H1 (cell line): ENCODE results near the gene SHROOM2. TPM values are rescaled to one million over a fixed set of nuclear protein-coding genes. Genes with fewer than 3 reads are reported as not detected.

Experiments used
- CTCF ChIA-PET: fragments of 300-600 bp; sonication (Branson Sonifier 250); formaldehyde crosslinking; loops from one replicate; lab custom pipeline; 2021; ENCODE audit not compliant: partially characterized antibody; lab: Charles Lee
- POLR2A ChIA-PET: fragments of 300-600 bp; sonication (Branson Sonifier 250); formaldehyde crosslinking; loops from one replicate; lab custom pipeline; 2021; ENCODE audit warnings: inconsistent platforms; ENCODE audit not compliant: partially characterized antibody; lab: Charles Lee
- DNase-seq, 2 experiments: peaks; one replicate each; pipeline versions ENCODE4 v3.0.0 to v3.0.0-alpha.2; 2010 to 2022; ENCODE audit warnings: low spot score in 2 of 2, low read depth in 1 of 2, mixed read lengths in 1 of 2
- FAIRE-seq: peaks from 2 replicates; lab custom pipeline; 2011; peaks lifted over from hg19 to GRCh38; lab: Jason Lieb, UNC
- H2AFZ ChIP-seq: 2 replicates; pipeline ENCODE4 v1.8.1; 2012; ENCODE audit warnings: low read length, inconsistent platforms
- H2AK5ac ChIP-seq: 2 replicates; pipeline ENCODE4 v1.6.1; 2013; ENCODE audit warnings: low read depth, low read length
- H2BK120ac ChIP-seq: replicated peaks from 2 replicates; pipeline ENCODE3; 2013; ENCODE audit warnings: low read depth, low read length, inconsistent platforms
- H2BK12ac ChIP-seq: 2 replicates; pipeline ENCODE4 v1.6.1; 2013; ENCODE audit warnings: low read depth, low read length
- H2BK15ac ChIP-seq: 2 replicates; pipeline ENCODE4 v1.6.1; 2013; ENCODE audit warnings: low read length
- H2BK20ac ChIP-seq: 2 replicates; pipeline ENCODE4 v1.6.1; 2013; ENCODE audit warnings: low read length
- H2BK5ac ChIP-seq: 2 replicates; pipeline ENCODE4 v1.6.1; 2013; ENCODE audit warnings: low read depth, low read length
- H3K14ac ChIP-seq: 2 replicates; pipeline ENCODE4 v1.6.1; 2013; ENCODE audit warnings: inconsistent platforms; ENCODE audit not compliant: insufficient read length
- H3K18ac ChIP-seq: 2 replicates; pipeline ENCODE4 v1.6.1; 2013; ENCODE audit warnings: low read length; ENCODE audit errors: extremely low read depth
- H3K23ac ChIP-seq: 2 replicates; pipeline ENCODE4 v1.6.1; 2013; ENCODE audit warnings: inconsistent platforms; ENCODE audit not compliant: insufficient read length
- H3K23me2 ChIP-seq: 2 replicates; pipeline ENCODE4 v1.6.1; 2013; ENCODE audit warnings: low read depth, low read length
- H3K27ac ChIP-seq: 2 replicates; pipeline ENCODE4 v1.6.1; 2011; ENCODE audit warnings: low read depth, low read length, inconsistent platforms
- H3K27me3 ChIP-seq, 4 experiments: replicated peaks in 1 of 4; 1 replicate in 1 of 4; 2 replicates in 3 of 4; pipeline versions ENCODE4 v1.6.1 to v1.8.1; 2011 to 2013; ENCODE audit warnings: low read length in 3 of 4, mild to moderate bottlenecking in 3 of 4, inconsistent platforms in 2 of 4, mixed read lengths in 2 of 4, moderate library complexity in 1 of 4; ENCODE audit not compliant: control insufficient read depth in 3 of 4, insufficient read depth in 3 of 4; ENCODE audit errors: extremely low read depth in 1 of 4
- H3K36me3 ChIP-seq, 4 experiments: 2 replicates each; pipeline versions ENCODE4 v1.6.1 to v1.8.1; 2011 to 2013; ENCODE audit warnings: mild to moderate bottlenecking in 4 of 4, low read length in 3 of 4, moderate library complexity in 2 of 4, control low read depth in 1 of 4, inconsistent platforms in 1 of 4; ENCODE audit not compliant: insufficient read depth in 4 of 4, control insufficient read depth in 2 of 4
- H3K4ac ChIP-seq: replicated peaks from 2 replicates; pipeline ENCODE3; 2013; ENCODE audit warnings: low read length, low read depth, mixed read lengths, inconsistent platforms; ENCODE audit not compliant: insufficient read length
- H3K4me1 ChIP-seq, 4 experiments: replicated peaks in 1 of 4; 1 replicate in 1 of 4; 2 replicates in 3 of 4; pipeline versions ENCODE4 v1.6.1 to v1.8.1; 2011 to 2013; ENCODE audit warnings: low read length in 3 of 4, inconsistent platforms in 2 of 4, mixed read lengths in 1 of 4; ENCODE audit not compliant: insufficient read depth in 4 of 4, control insufficient read depth in 3 of 4
- H3K4me2 ChIP-seq, 2 experiments: 2 replicates each; pipeline versions ENCODE4 v1.6.1 to v1.8.1; 2011 to 2013; ENCODE audit warnings: low read depth in 2 of 2, low read length in 2 of 2, control low read depth in 1 of 2, inconsistent platforms in 1 of 2, mild to moderate bottlenecking in 1 of 2; ENCODE audit not compliant: insufficient read depth in 1 of 2
- H3K4me3 ChIP-seq, 4 experiments: fragments of 200-600, 300-600 bp in 1 of 4; sonication (generic), shearing (Covaris generic), sonication (Bioruptor Twin) in 1 of 4; 2 replicates each; pipeline versions ENCODE4 v1.5.1 to v1.8.1; 2011 to 2016; ENCODE audit warnings: low read length in 4 of 4, low read depth in 3 of 4, control low read depth in 2 of 4, inconsistent platforms in 2 of 4, mild to moderate bottlenecking in 2 of 4, mixed read lengths in 1 of 4, moderate library complexity in 1 of 4; ENCODE audit not compliant: insufficient read depth in 2 of 4; ENCODE audit errors: extremely low read depth in 1 of 4
- H3K56ac ChIP-seq: replicated peaks from 2 replicates; pipeline ENCODE3; 2013; ENCODE audit warnings: low read depth, mild to moderate bottlenecking, mixed read lengths, low read length, inconsistent platforms; ENCODE audit not compliant: insufficient read length
- H3K79me1 ChIP-seq: 2 replicates; pipeline ENCODE4 v1.6.1; 2013; ENCODE audit warnings: low read depth, low read length, control low read depth
- H3K79me2 ChIP-seq, 2 experiments: 2 replicates each; pipeline versions ENCODE4 v1.6.1 to v1.8.1; 2012 to 2013; ENCODE audit warnings: low read length in 2 of 2, mild to moderate bottlenecking in 2 of 2, inconsistent platforms in 1 of 2; ENCODE audit not compliant: insufficient read depth in 2 of 2, control insufficient read depth in 1 of 2
- H3K9ac ChIP-seq, 4 experiments: replicated peaks in 1 of 4; 1 replicate in 1 of 4; 2 replicates in 3 of 4; pipeline versions ENCODE4 v1.6.1 to v1.8.1; 2011 to 2013; ENCODE audit warnings: low read depth in 3 of 4, low read length in 3 of 4, control low read depth in 2 of 4, mild to moderate bottlenecking in 2 of 4, moderate library complexity in 2 of 4, inconsistent platforms in 1 of 4; ENCODE audit errors: extremely low read depth in 1 of 4
- H3K9me3 ChIP-seq, 2 experiments: 2 replicates each; pipeline versions ENCODE4 v1.6.1 to v1.8.1; 2012 to 2013; ENCODE audit warnings: mild to moderate bottlenecking in 2 of 2, moderate library complexity in 2 of 2, control low read depth in 1 of 2, inconsistent platforms in 1 of 2, low read depth in 1 of 2, low read length in 1 of 2, mixed read lengths in 1 of 2; ENCODE audit not compliant: insufficient read depth in 2 of 2
- H4K20me1 ChIP-seq, 2 experiments: replicated peaks in 1 of 2; 2 replicates each; pipeline versions ENCODE3 to v1.8.1; 2011 to 2013; ENCODE audit warnings: inconsistent platforms in 2 of 2, low read length in 2 of 2, mild to moderate bottlenecking in 1 of 2; ENCODE audit not compliant: insufficient read depth in 2 of 2, control insufficient read depth in 1 of 2
- H4K5ac ChIP-seq: 2 replicates; pipeline ENCODE4 v1.6.1; 2013; ENCODE audit warnings: low read length, low read depth, mixed read lengths, inconsistent platforms; ENCODE audit not compliant: insufficient read length
- H4K8ac ChIP-seq: 2 replicates; pipeline ENCODE4 v1.8.0; 2013; ENCODE audit warnings: mild to moderate bottlenecking, moderate library complexity, low read length, inconsistent platforms; ENCODE audit not compliant: insufficient read depth; ENCODE audit errors: extremely low read depth
- H4K91ac ChIP-seq: replicated peaks from 2 replicates; pipeline ENCODE3; 2013; ENCODE audit warnings: low read length, mixed read lengths, inconsistent platforms; ENCODE audit not compliant: insufficient read length
- GTF2F1 ChIP-seq: IDR thresholded peaks from 2 replicates; pipeline ENCODE4 v1.6.1; 2012; ENCODE audit warnings: low read depth, low read length, improper control_type of control experiment, borderline replicate concordance
- HDAC6 ChIP-seq: IDR thresholded peaks from one replicate; pipeline ENCODE4 v1.7.1; 2012; ENCODE audit warnings: low read depth, mild to moderate bottlenecking, inconsistent platforms, low read length, moderate library complexity
- JUND ChIP-seq: IDR thresholded peaks from 2 replicates; pipeline ENCODE4 v1.6.1; 2011; ENCODE audit warnings: mild to moderate bottlenecking, improper control_type of control experiment, low read length
- KDM1A ChIP-seq: fragments of 200-600, 300-600 bp; sonication (generic); IDR thresholded peaks from 2 replicates; pipeline ENCODE4 v1.7.1; 2016; ENCODE audit warnings: mild to moderate bottlenecking, low read length, borderline replicate concordance
- KDM4A ChIP-seq: IDR thresholded peaks from one replicate; pipeline ENCODE4 v1.7.1; 2012; ENCODE audit warnings: low read depth, mild to moderate bottlenecking, moderate library complexity, low read length, inconsistent platforms; ENCODE audit not compliant: severe bottlenecking
- MAX ChIP-seq: IDR thresholded peaks from 2 replicates; pipeline ENCODE4 v1.6.1; 2012; ENCODE audit warnings: inconsistent platforms
- PHF8 ChIP-seq: fragments of 200-600 bp; sonication (generic); conservative IDR thresholded peaks from 2 replicates; pipeline ENCODE4 v1.7.1; 2012; ENCODE audit warnings: low read depth, mild to moderate bottlenecking, inconsistent platforms, low read length, moderate library complexity
- SIN3A ChIP-seq, 2 experiments: IDR thresholded peaks in 1 of 2; conservative IDR thresholded peaks in 1 of 2; 2 replicates each; pipeline ENCODE4 v1.6.1; 2011 to 2012; ENCODE audit warnings: low read length in 2 of 2, improper control_type of control experiment in 1 of 2, low read depth in 1 of 2, mild to moderate bottlenecking in 1 of 2
- USF2 ChIP-seq: IDR thresholded peaks from 2 replicates; pipeline ENCODE4 v1.6.1; 2011; ENCODE audit warnings: low read length, improper control_type of control experiment
- ZNF274 ChIP-seq: IDR thresholded peaks from 2 replicates; pipeline ENCODE4 v1.7.0; 2012; ENCODE audit warnings: low read length, borderline replicate concordance; ENCODE audit errors: extremely low read depth
- WGBS, 2 experiments: shearing (Covaris generic) in 1 of 2; methylation state at CpG; one replicate each; pipeline versions ENCODE4 v1.1.6 to v1.1.7; 2013 to 2015; ENCODE audit warnings: low lambda C conversion rate in 2 of 2, mixed read lengths in 2 of 2, inconsistent platforms in 1 of 2, low coverage in 1 of 2, missing lambda C conversion rate in 1 of 2; ENCODE audit not compliant: insufficient replicate concordance in 2 of 2, insufficient coverage in 1 of 2, insufficient read length in 1 of 2; ENCODE audit errors: extremely low coverage in 1 of 2, missing lambda C conversion rate in 1 of 2; 5-methylcytosine and 5-hydroxymethylcytosine counted together
- polyA plus RNA-seq, 7 experiments: library from polyadenylated mRNA; depleted of rRNA in 3 of 7; stranded (reverse) in 5 of 7; unstranded in 2 of 7; fragments of >200 nt in 5 of 7; fragments of 200-250 nt in 2 of 7; gene quantifications; 1 replicate in 5 of 7; 2 replicates in 1 of 7; 4 replicates in 1 of 7; pipeline versions ENCODE4 v1.2.1 to v1.2.3, GENCODE V29; 2011 to 2013; ENCODE audit warnings: missing spikeins in 2 of 7, mixed read lengths in 2 of 7
- total RNA-seq: library from RNA; stranded (reverse); fragmentation: NEBNext Ultra II Directional; extraction: Animal tissue kit (Norgen Biotek cat#: 25700); gene quantifications from 2 replicates; pipeline ENCODE4 v1.2.1, GENCODE V29; 2021

SHROOM2 gene
- total and polyA plus RNA-seq, 2 of the 8 experiments (the other 6 are each of a cell fraction or from before 2014, with no cell fraction given) = 3.4 to 14.2 TPM

GRCh38 chrX:9859711-9860555, 73.7 kb downstream of the SHROOM2 start:
- Histone ChIP-seq H2BK120ac (no peak overlapping the region), H3K27me3 (no peaks in the 10 kb centered on the region), H2BK15ac (no peak overlapping the region), H4K5ac (no peak overlapping the region), H2BK20ac (no peak overlapping the region), H3K9me3 (no peaks in the 10 kb centered on the region), H3K14ac (no peak overlapping the region), H2AFZ (no peak overlapping the region), H3K56ac (no peak overlapping the region), H3K4me1 (peaks cover 0 to 7% (median 3%) of the 10 kb centered on the region in 4 experiments; a peak in 2 of 7 replicates), H3K9ac (no peak overlapping the region), H3K27ac (no peak overlapping the region), H2BK5ac (no peak overlapping the region), H4K8ac (no peak overlapping the region), H3K4me2 (no peak overlapping the region), H3K79me2 (peaks cover 0 to 12% of the 10 kb centered on the region in 2 experiments; a peak in 1 of 4 replicates), H3K23me2 (no peaks in the 10 kb centered on the region), H3K79me1 (no peaks in the 10 kb centered on the region), H2BK12ac (no peak overlapping the region), H4K91ac (no peak overlapping the region), H3K36me3 (no peaks in the 10 kb centered on the region), H3K4me3 (no peak overlapping the region), H2AK5ac (no peak overlapping the region), H3K18ac (no peak overlapping the region), H3K4ac (no peak overlapping the region), H3K23ac (no peak overlapping the region), H4K20me1 (no peaks in the 10 kb centered on the region)
- WGBS, 2 experiments = 68% methylated on average over 13 of the region's 14 CpGs; no CpG with 5 or more reads in 1 of the 2 experiments
- POLR2A ChIA-PET = no interaction called here
- FAIRE-seq = no peak
- no peak for DNase-seq
- CTCF ChIA-PET = interaction anchor here (0.6 to 3.0 kb wide), 3 partner anchors 10 to 158 kb away, joined by 3 to 10 read pairs (median 10); no protein-coding TSS in a partner anchor
- TF ChIP-seq GTF2F1 (no peak), JUND (no peak), KDM1A (no peak), KDM4A (no peak), HDAC6 (no peak), PHF8 (no peak), ZNF274 (no peak), MAX (no peak), SIN3A (conservative IDR thresholded peaks at IDR 0.05 in 1 of 2, IDR thresholded peaks at IDR 0.05 in 1 of 2; ENCODE audit: low read depth in 1 of 2, low read length in 2 of 2) (no peak), USF2 (no peak)
